ENCODE data around the gene GUK1. TPM values are rescaled to one million over a fixed set of nuclear protein-coding genes. Genes with fewer than 3 reads are reported as not detected.
"Not testable (repeated sequence)": the region's sequence is repeated elsewhere in the genome, so short reads cannot be mapped to it uniquely, and the experiment has no call there.

The GUK1 gene
- total RNA-seq, 1 experiment from 2014 or later: 268 TPM

- DNase-seq (ENCODE audit: low read depth): no peak
These were observed 37.0 kb downstream of the GUK1 start for GRCh38 chr1:228177183-228177475.

GRCh38 chr1:228177721-228178710 is 37.9 kb downstream of the GUK1 start:
- DNase-seq (ENCODE audit: low read depth): no peak

- no peak for DNase-seq (ENCODE audit: low read depth)
These were observed 38.9 kb downstream of the GUK1 start for GRCh38 chr1:228178737-228179684.

- no peak for DNase-seq (ENCODE audit: low read depth)
These were observed 40.3 kb downstream of the GUK1 start for GRCh38 chr1:228180271-228180958.

- no peak for DNase-seq (ENCODE audit: low read depth)
These were observed 41.0 kb downstream of the GUK1 start for GRCh38 chr1:228180959-228181644.

GRCh38 chr1:228181645-228182034 is 41.6 kb downstream of the GUK1 start:
- no peak for DNase-seq (ENCODE audit: low read depth)

GRCh38 chr1:228182296-228183030 is 42.4 kb downstream of the GUK1 start:
- DNase-seq (ENCODE audit: low read depth): no peak

- DNase-seq (ENCODE audit: low read depth): no peak
These were observed 44.1 kb downstream of the GUK1 start for GRCh38 chr1:228184152-228184551.

GRCh38 chr1:228185641-228185965 is 45.5 kb downstream of the GUK1 start:
- DNase-seq (ENCODE audit: low read depth): no peak

GRCh38 chr1:228188249-228188648 is 48.2 kb downstream of the GUK1 start:
- not testable (repeated sequence) for DNase-seq (ENCODE audit: low read depth)

GRCh38 chr1:228190182-228190581 is 50.1 kb downstream of the GUK1 start:
- DNase-seq (ENCODE audit: low read depth): no peak

- DNase-seq (ENCODE audit: low read depth): no peak
These were observed 50.7 kb downstream of the GUK1 start for GRCh38 chr1:228190778-228191177.

GRCh38 chr1:228194436-228194835 is 54.4 kb downstream of the GUK1 start:
- no peak for DNase-seq (ENCODE audit: low read depth)

GRCh38 chr1:228194921-228195812 is 55.1 kb downstream of the GUK1 start:
- no peak for DNase-seq (ENCODE audit: low read depth)

- no peak for DNase-seq (ENCODE audit: low read depth)
These were observed 57.6 kb downstream of the GUK1 start for GRCh38 chr1:228197555-228198147.

All from Daoy (cell line).